ENCODE results near the gene B4GALNT4. TPM values are rescaled to one million over a fixed set of nuclear protein-coding genes. Genes with fewer than 3 reads are reported as not detected.

Gene B4GALNT4
- total and polyA plus RNA-seq, 2 donors from 2014 or later: 0.82 to 1.4 TPM

GRCh38 chr11:415640-416041 lies 46.3 kb downstream of the B4GALNT4 start:
- H3K9ac ChIP-seq (ENCODE audit: low read length in 3 of 3): peak overlapping the region in 2 of 3 donors; percentile 0 to 40
- FAIRE-seq: no peak

GRCh38 chr11:416051-416756 lies 46.9 kb downstream of the B4GALNT4 start:
- Histone ChIP-seq H3K4me3 (ENCODE audit: low read length in 3 of 3) (peak overlapping the region in 2 of 3 donors; percentile 40 to 64), H3K27ac (ENCODE audit: low read depth in 2 of 2, low read length in 2 of 2) (peak overlapping the region; percentile 76 to 81), H3K36me3 (ENCODE audit: control insufficient read depth in 2 of 3, insufficient read depth in 3 of 3, low read length in 3 of 3) (no peaks in the 10 kb centered on the region), H3K4me1 (ENCODE audit: control insufficient read depth in 2 of 3, insufficient read depth in 2 of 3, low read depth in 1 of 3, low read length in 3 of 3) (peaks cover 0 to 29% (median 6%) of the 10 kb centered on the region in 3 donors), H3K9ac (ENCODE audit: low read length in 3 of 3) (peak overlapping the region in 1 of 3 donors; percentile 40), H3K27me3 (ENCODE audit: control insufficient read depth, insufficient read depth, low read length) (no peaks in the 10 kb centered on the region), H3K9me3 (ENCODE audit: control insufficient read depth in 2 of 3, insufficient read depth in 1 of 3, low read length in 3 of 3) (no peaks in the 10 kb centered on the region)
- no peak for FAIRE-seq
- intact Hi-C loops (cut with DNase I): no loop called here
- DNase-seq: no peak
- TF ChIP-seq, protein P1, sequence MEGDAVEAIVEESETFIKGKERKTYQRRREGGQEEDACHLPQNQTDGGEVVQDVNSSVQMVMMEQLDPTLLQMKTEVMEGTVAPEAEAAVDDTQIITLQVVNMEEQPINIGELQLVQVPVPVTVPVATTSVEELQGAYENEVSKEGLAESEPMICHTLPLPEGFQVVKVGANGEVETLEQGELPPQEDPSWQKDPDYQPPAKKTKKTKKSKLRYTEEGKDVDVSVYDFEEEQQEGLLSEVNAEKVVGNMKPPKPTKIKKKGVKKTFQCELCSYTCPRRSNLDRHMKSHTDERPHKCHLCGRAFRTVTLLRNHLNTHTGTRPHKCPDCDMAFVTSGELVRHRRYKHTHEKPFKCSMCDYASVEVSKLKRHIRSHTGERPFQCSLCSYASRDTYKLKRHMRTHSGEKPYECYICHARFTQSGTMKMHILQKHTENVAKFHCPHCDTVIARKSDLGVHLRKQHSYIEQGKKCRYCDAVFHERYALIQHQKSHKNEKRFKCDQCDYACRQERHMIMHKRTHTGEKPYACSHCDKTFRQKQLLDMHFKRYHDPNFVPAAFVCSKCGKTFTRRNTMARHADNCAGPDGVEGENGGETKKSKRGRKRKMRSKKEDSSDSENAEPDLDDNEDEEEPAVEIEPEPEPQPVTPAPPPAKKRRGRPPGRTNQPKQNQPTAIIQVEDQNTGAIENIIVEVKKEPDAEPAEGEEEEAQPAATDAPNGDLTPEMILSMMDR (IDR thresholded peaks at IDR 0.05; ENCODE audit: borderline replicate concordance, extremely low read depth, insufficient read depth): no peak

More at GRCh38 chr11:415640-416041, 46.3 kb downstream of the B4GALNT4 start:
- Histone ChIP-seq H3K4me3 (ENCODE audit: low read length in 3 of 3) (peak overlapping the region in 1 of 3 donors; percentile 64), H3K27me3 (ENCODE audit: control insufficient read depth, insufficient read depth, low read length) (no peaks in the 10 kb centered on the region), H3K9me3 (ENCODE audit: control insufficient read depth in 2 of 3, insufficient read depth in 1 of 3, low read length in 3 of 3) (no peaks in the 10 kb centered on the region), H3K36me3 (ENCODE audit: control insufficient read depth in 2 of 3, insufficient read depth in 3 of 3, low read length in 3 of 3) (no peaks in the 10 kb centered on the region), H3K27ac (ENCODE audit: low read depth in 2 of 2, low read length in 2 of 2) (peak overlapping the region; percentile 59 to 76), H3K4me1 (ENCODE audit: control insufficient read depth in 2 of 3, insufficient read depth in 2 of 3, low read depth in 1 of 3, low read length in 3 of 3) (peaks cover 0 to 29% (median 6%) of the 10 kb centered on the region in 3 donors)
- DNase-seq: no peak
- TF ChIP-seq, protein P1 (IDR thresholded peaks at IDR 0.05; ENCODE audit: borderline replicate concordance, extremely low read depth, insufficient read depth): no peak
- intact Hi-C loops (cut with DNase I): no loop called here

GRCh38 chr11:416757-417621 lies 47.7 kb downstream of the B4GALNT4 start:
- H3K27me3 ChIP-seq (ENCODE audit: control insufficient read depth, insufficient read depth, low read length): no peaks in the 10 kb centered on the region
- peak in 4 of 5 donors; percentile 38 to 89 (median 61) for DNase-seq
- intact Hi-C loops (cut with DNase I): no loop called here

More at GRCh38 chr11:416757-417621, 47.7 kb downstream of the B4GALNT4 start:
- Histone ChIP-seq H3K4me1 (ENCODE audit: control insufficient read depth in 2 of 3, insufficient read depth in 2 of 3, low read depth in 1 of 3, low read length in 3 of 3) (peaks cover 0 to 29% (median 6%) of the 10 kb centered on the region in 3 donors), H3K9me3 (ENCODE audit: control insufficient read depth in 2 of 3, insufficient read depth in 1 of 3, low read length in 3 of 3) (no peaks in the 10 kb centered on the region), H3K27ac (ENCODE audit: low read depth in 2 of 2, low read length in 2 of 2) (peak overlapping the region; percentile 76 to 81), H3K36me3 (ENCODE audit: control insufficient read depth in 2 of 3, insufficient read depth in 3 of 3, low read length in 3 of 3) (no peaks in the 10 kb centered on the region), H3K9ac (ENCODE audit: low read length in 3 of 3) (peak overlapping the region in 1 of 3 donors; percentile 51), H3K4me3 (ENCODE audit: low read length in 3 of 3) (peak overlapping the region in 2 of 3 donors; percentile 55 to 64)
- no peak for FAIRE-seq
- TF ChIP-seq, protein P1 (IDR thresholded peaks at IDR 0.05; ENCODE audit: borderline replicate concordance, extremely low read depth, insufficient read depth): no peak
